Articular chondrocyte of knee joint (primary cell): Measurements from ENCODE around the gene ERLIN1. TPM values are rescaled to one million over a fixed set of nuclear protein-coding genes. Genes with fewer than 3 reads are reported as not detected.

Experiments
- total RNA-seq: library from RNA; depleted of rRNA; stranded (reverse); fragments of >200 nt; gene quantifications from 2 replicates; pipeline ENCODE4 v1.2.3, GENCODE V29; 2012

Gene ERLIN1
- total RNA-seq: 60.5 and 61.4 TPM in 2 replicates

DNA sequence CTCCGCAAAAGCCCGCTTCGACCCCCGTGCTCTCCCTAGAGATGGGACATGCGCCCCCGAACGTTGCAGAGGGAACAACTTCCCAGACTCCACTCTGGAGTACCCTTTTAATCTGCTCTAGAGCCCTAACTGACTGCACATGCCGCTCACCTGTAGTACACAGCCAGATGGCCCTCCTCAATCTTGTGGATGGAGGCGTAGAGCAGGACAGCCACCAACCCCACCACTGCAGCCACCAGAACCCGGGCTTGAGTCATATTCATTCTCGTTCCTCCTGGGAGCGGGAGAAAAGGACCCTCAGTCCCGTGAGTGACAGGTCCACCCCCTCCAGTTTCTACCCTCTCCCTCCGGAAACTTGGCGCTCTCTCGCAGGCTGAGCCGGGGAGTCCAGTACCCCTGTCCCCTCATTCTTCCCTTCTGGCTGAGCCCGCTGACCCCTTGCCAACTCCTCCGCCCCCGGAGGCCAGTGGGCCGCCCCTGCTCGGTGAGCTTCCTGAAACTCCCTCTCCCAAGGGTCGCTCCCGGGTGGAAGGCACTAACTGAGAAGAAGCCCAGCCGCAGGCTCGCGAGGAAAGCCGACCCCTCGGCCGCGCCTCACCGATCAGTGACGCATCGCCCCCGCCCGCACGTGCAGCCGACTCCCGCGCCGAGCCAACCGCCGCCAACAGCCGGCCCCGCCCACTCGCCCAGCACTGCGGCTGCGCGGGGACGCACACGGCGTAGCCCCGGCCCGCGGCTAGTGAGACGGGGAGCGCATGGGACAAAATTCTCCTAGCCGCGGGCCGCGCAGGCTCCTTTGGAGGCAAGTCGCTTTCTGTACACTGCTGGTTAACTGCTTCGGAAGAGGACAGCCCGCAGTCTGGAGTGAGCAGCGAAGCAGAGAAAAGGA, at the start of gene ERLIN1:
ERLIN1 (minus strand) TSS at position 666 of the 889 bp plus-strand sequence; CDS start at position 263, 403 bp downstream.

Other genes starting within 250 kb of the ERLIN1 start
- gene DNMBP, start 176.1 kb downstream of the ERLIN1 start, total RNA-seq: 17.2 and 21.1 TPM in 2 replicates
- gene CPN1, start 104.2 kb downstream of the ERLIN1 start, total RNA-seq: not detected in 2 replicates
- 21.4 and 24.6 TPM in 2 replicates for gene CHUK, start 43.6 kb upstream of the ERLIN1 start, total RNA-seq
- gene CWF19L1, start 81.6 kb upstream of the ERLIN1 start, total RNA-seq: 21.8 and 33.3 TPM in 2 replicates
- gene BLOC1S2, start 100.7 kb upstream of the ERLIN1 start, total RNA-seq: 54.9 and 63.2 TPM in 2 replicates
- not detected in 2 replicates for gene PKD2L1, start 144.2 kb upstream of the ERLIN1 start, total RNA-seq
- 72.6 and 142 TPM in 2 replicates for gene SCD, start 161.2 kb upstream of the ERLIN1 start, total RNA-seq